Neuronal stem cell (in vitro differentiated cells): ENCODE measurements around the gene IGF2R.

Experiments used
- DNase-seq: peaks from one replicate; pipeline ENCODE4 v3.0.0-alpha.2; 2013; ENCODE audit warnings: low spot score
- H2AFZ ChIP-seq: one replicate; pipeline ENCODE4 v1.6.1; 2013; ENCODE audit warnings: mild to moderate bottlenecking, low read length, inconsistent platforms
- H2AK5ac ChIP-seq: 2 replicates; pipeline ENCODE4 v1.6.1; 2013; ENCODE audit warnings: low read depth, mild to moderate bottlenecking, inconsistent platforms, low read length, moderate library complexity, mixed read lengths
- H2BK120ac ChIP-seq: 2 replicates; pipeline ENCODE4 v1.6.1; 2013; ENCODE audit warnings: low read depth, mild to moderate bottlenecking, inconsistent platforms, low read length, moderate library complexity, mixed read lengths
- H2BK12ac ChIP-seq: one replicate; pipeline ENCODE4 v1.6.1; 2013; ENCODE audit warnings: low read length, inconsistent platforms
- H2BK15ac ChIP-seq: 2 replicates; pipeline ENCODE4 v1.6.1; 2013; ENCODE audit warnings: mild to moderate bottlenecking, low read length, inconsistent platforms, mixed read lengths
- H2BK5ac ChIP-seq: one replicate; pipeline ENCODE4 v1.6.1; 2013; ENCODE audit warnings: inconsistent platforms, mild to moderate bottlenecking, low read length, moderate library complexity
- H3K14ac ChIP-seq: one replicate; pipeline ENCODE4 v1.6.1; 2013; ENCODE audit warnings: low read length, inconsistent platforms
- H3K18ac ChIP-seq: 2 replicates; pipeline ENCODE4 v1.6.1; 2013; ENCODE audit warnings: low read length, inconsistent platforms
- H3K23ac ChIP-seq: 2 replicates; pipeline ENCODE4 v1.6.1; 2013; ENCODE audit warnings: low read depth, mild to moderate bottlenecking, mixed read lengths, low read length, inconsistent platforms; ENCODE audit not compliant: poor library complexity
- H3K27ac ChIP-seq: replicated peaks from 3 replicates; pipeline ENCODE4 v1.5.1; 2013; ENCODE audit warnings: low read length, inconsistent platforms
- H3K27me3 ChIP-seq, 3 experiments: 2 replicates each; pipeline ENCODE4 v1.6.1; 2013; ENCODE audit warnings: low read length in 3 of 3, mild to moderate bottlenecking in 2 of 3, inconsistent platforms in 1 of 3, low read depth in 1 of 3, mixed read lengths in 1 of 3, moderate library complexity in 1 of 3; ENCODE audit not compliant: control insufficient read depth in 3 of 3, insufficient read depth in 3 of 3
- H3K36me3 ChIP-seq, 2 donors: replicated peaks in 1 of 2; 2 replicates each; pipeline ENCODE4 v1.6.1; 2013; ENCODE audit warnings: low read length in 2 of 2; ENCODE audit not compliant: control insufficient read depth in 2 of 2, insufficient read depth in 2 of 2
- H3K4ac ChIP-seq: 2 replicates; pipeline ENCODE4 v1.6.1; 2013; ENCODE audit warnings: inconsistent platforms, mild to moderate bottlenecking, low read length, moderate library complexity
- H3K4me1 ChIP-seq, 2 donors: 1 replicate in 1 of 2; 2 replicates in 1 of 2; pipeline ENCODE4 v1.6.1; 2013; ENCODE audit warnings: low read length in 2 of 2, low read depth in 1 of 2; ENCODE audit not compliant: control insufficient read depth in 2 of 2, insufficient read depth in 1 of 2
- H3K4me2 ChIP-seq: one replicate; pipeline ENCODE4 v1.6.1; 2013; ENCODE audit warnings: mild to moderate bottlenecking, low read length, inconsistent platforms; ENCODE audit not compliant: insufficient read depth, poor library complexity, severe bottlenecking
- H3K4me3 ChIP-seq, 2 donors: 2 replicates each; pipeline ENCODE4 v1.5.1; 2013; ENCODE audit warnings: low read length in 2 of 2, mild to moderate bottlenecking in 2 of 2, inconsistent platforms in 1 of 2, moderate library complexity in 1 of 2
- H3K79me1 ChIP-seq: one replicate; pipeline ENCODE4 v1.6.1; 2013; ENCODE audit warnings: low read depth, mild to moderate bottlenecking, inconsistent platforms, low read length, moderate library complexity
- H3K9ac ChIP-seq: one replicate; pipeline ENCODE4 v1.6.1; 2013; ENCODE audit warnings: mild to moderate bottlenecking, low read depth, low read length, inconsistent platforms; ENCODE audit not compliant: poor library complexity
- H3K9me3 ChIP-seq, 2 donors: replicated peaks in 1 of 2; 2 replicates each; pipeline versions ENCODE3 to v1.6.1; 2013; ENCODE audit warnings: low read length in 2 of 2, mild to moderate bottlenecking in 2 of 2, inconsistent platforms in 1 of 2, low read depth in 1 of 2, mixed read lengths in 1 of 2, moderate library complexity in 1 of 2; ENCODE audit not compliant: control insufficient read depth in 2 of 2, insufficient read depth in 1 of 2
- H4K8ac ChIP-seq: one replicate; pipeline ENCODE4 v1.6.1; 2013; ENCODE audit warnings: low read depth, mild to moderate bottlenecking, inconsistent platforms, low read length, moderate library complexity
- H4K91ac ChIP-seq: one replicate; pipeline ENCODE4 v1.6.1; 2013; ENCODE audit warnings: low read length, low read depth, mild to moderate bottlenecking, inconsistent platforms; ENCODE audit not compliant: poor library complexity
- WGBS, 2 donors: extraction: QIAGEN DNeasy Blood & Tissue Kit; methylation state at CpG; one replicate each; pipeline ENCODE4 v1.1.7; 2013; ENCODE audit warnings: missing lambda C conversion rate in 2 of 2, mixed read lengths in 1 of 2; ENCODE audit not compliant: insufficient read length in 2 of 2, insufficient replicate concordance in 1 of 2; ENCODE audit errors: extremely low coverage in 2 of 2; 5-methylcytosine and 5-hydroxymethylcytosine counted together

Gene IGF2R

GRCh38 chr6:160039441-160039840, 70.6 kb downstream of the IGF2R start:
- WGBS, 2 donors, result no CpG with 5 or more reads among the region's 5 CpGs
- Histone ChIP-seq H3K27me3 (no peaks in the 10 kb centered on the region), H2AK5ac (no peak overlapping the region), H3K27ac (no peak overlapping the region), H3K9ac (no peak overlapping the region), H3K14ac (no peak overlapping the region), H3K4ac (no peak overlapping the region), H4K8ac (no peak overlapping the region), H3K4me2 (no peak overlapping the region), H3K4me3 (no peak overlapping the region), H3K23ac (no peak overlapping the region), H3K36me3 (peaks cover 40 to 98% of the 10 kb centered on the region in 2 donors), H2BK120ac (no peak overlapping the region), H2BK5ac (no peak overlapping the region), H3K18ac (no peak overlapping the region), H2BK15ac (no peak overlapping the region), H2AFZ (no peak overlapping the region), H2BK12ac (no peak overlapping the region), H3K4me1 (no peaks in the 10 kb centered on the region), H4K91ac (no peak overlapping the region), H3K9me3 (no peaks in the 10 kb centered on the region), H3K79me1 (no peaks in the 10 kb centered on the region)
- no peak for DNase-seq

DNA sequence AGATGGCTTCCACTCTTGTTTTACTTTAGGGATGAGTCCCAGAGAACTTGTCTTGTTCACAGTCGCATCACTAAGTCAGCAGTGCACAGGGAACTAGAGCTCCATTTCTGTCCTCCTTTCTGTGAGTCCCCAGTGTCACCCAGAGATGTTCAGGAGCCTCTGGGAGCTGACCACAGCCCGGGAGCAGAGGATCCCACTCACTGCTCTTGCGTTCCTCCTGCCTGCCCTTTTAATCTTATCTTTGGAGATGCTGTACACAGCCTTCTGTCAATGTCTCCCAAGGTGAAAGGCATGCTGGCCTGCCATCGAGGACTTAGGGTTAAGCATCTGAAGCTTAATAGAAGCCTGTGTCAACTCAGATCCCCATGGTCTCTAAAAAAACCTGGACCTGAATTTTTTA, 71.2 kb downstream of the IGF2R start:
- H3K14ac ChIP-seq, result no peak overlapping the region
- H2BK12ac ChIP-seq, result no peak overlapping the region
- no peak overlapping the region for H2BK5ac ChIP-seq
- H2AK5ac ChIP-seq, result no peak overlapping the region
- H4K8ac ChIP-seq, result no peak overlapping the region
- H3K36me3 ChIP-seq, result peaks cover 40 to 98% of the 10 kb centered on the region in 2 donors
- no peak overlapping the region for H2BK120ac ChIP-seq
- H3K4ac ChIP-seq, result no peak overlapping the region
- no CpG with 5 or more reads among the region's 4 CpGs for WGBS, 2 donors
- H4K91ac ChIP-seq, result no peak overlapping the region
- H3K18ac ChIP-seq, result no peak overlapping the region
- H3K4me3 ChIP-seq, result no peak overlapping the region
- H2BK15ac ChIP-seq, result no peak overlapping the region
- H3K79me1 ChIP-seq, result no peaks in the 10 kb centered on the region
- H3K23ac ChIP-seq, result no peak overlapping the region
- H3K9me3 ChIP-seq, result no peaks in the 10 kb centered on the region
- no peak overlapping the region for H3K4me2 ChIP-seq
- DNase-seq, result no peak
- no peak overlapping the region for H3K27ac ChIP-seq
- H2AFZ ChIP-seq, result no peak overlapping the region
- H3K9ac ChIP-seq, result no peak overlapping the region
- no peaks in the 10 kb centered on the region for H3K4me1 ChIP-seq
- H3K27me3 ChIP-seq, result no peaks in the 10 kb centered on the region

GRCh38 chr6:160040527-160041264, 71.8 kb downstream of the IGF2R start:
- Histone ChIP-seq H3K27me3 (no peaks in the 10 kb centered on the region), H2BK15ac (no peak overlapping the region), H3K14ac (no peak overlapping the region), H3K18ac (no peak overlapping the region), H2BK12ac (no peak overlapping the region), H3K9ac (no peak overlapping the region), H2AFZ (no peak overlapping the region), H3K4me1 (no peaks in the 10 kb centered on the region), H3K4ac (no peak overlapping the region), H3K36me3 (peaks cover 35 to 98% of the 10 kb centered on the region in 2 donors), H3K27ac (no peak overlapping the region), H4K91ac (no peak overlapping the region), H3K79me1 (no peaks in the 10 kb centered on the region), H3K9me3 (no peaks in the 10 kb centered on the region), H3K23ac (no peak overlapping the region), H2BK5ac (no peak overlapping the region), H2BK120ac (no peak overlapping the region), H3K4me2 (no peak overlapping the region), H2AK5ac (no peak overlapping the region), H3K4me3 (peak overlapping the region in 1 of 2 donors; percentile 60), H4K8ac (no peak overlapping the region)
- no peak for DNase-seq
- WGBS, 2 donors, result no CpG with 5 or more reads among the region's 19 CpGs

GRCh38 chr6:160041608-160042007, 72.7 kb downstream of the IGF2R start:
- Histone ChIP-seq H3K4me3 (no peak overlapping the region), H3K4ac (no peak overlapping the region), H3K14ac (no peak overlapping the region), H2AK5ac (no peak overlapping the region), H4K91ac (no peak overlapping the region), H2AFZ (no peak overlapping the region), H3K4me2 (no peak overlapping the region), H4K8ac (no peak overlapping the region), H2BK12ac (no peak overlapping the region), H3K9ac (no peak overlapping the region), H3K23ac (no peak overlapping the region), H3K36me3 (peaks cover 33 to 98% of the 10 kb centered on the region in 2 donors), H2BK15ac (no peak overlapping the region), H2BK5ac (no peak overlapping the region), H3K9me3 (no peaks in the 10 kb centered on the region), H3K79me1 (no peaks in the 10 kb centered on the region), H3K18ac (no peak overlapping the region), H3K27ac (no peak overlapping the region), H3K27me3 (no peaks in the 10 kb centered on the region), H3K4me1 (no peaks in the 10 kb centered on the region), H2BK120ac (no peak overlapping the region)
- WGBS, 2 donors, result no CpG with 5 or more reads among the region's 6 CpGs
- DNase-seq, result no peak
